Mesothelial cell of epicardium (in vitro differentiated cells): Measurements from ENCODE around the gene C11orf52. TPM values are rescaled to one million over a fixed set of nuclear protein-coding genes. Genes with fewer than 3 reads are reported as not detected.
"Not testable (repeated sequence)": the region's sequence is repeated elsewhere in the genome, so short reads cannot be mapped to it uniquely, and the experiment has no call there.

Source experiments
- DNase-seq, 2 experiments: peaks; one replicate each; pipeline ENCODE4 v3.0.0; 2021; ENCODE audit warnings: low spot score in 2 of 2; ENCODE audit not compliant: unreplicated experiment in 2 of 2
- H3K27ac Mint-ChIP-seq: 2 replicates; pipeline ENCODE4 v1.8.0; 2021; ENCODE audit warnings: mixed read lengths
- H3K27me3 Mint-ChIP-seq: 2 replicates; pipeline ENCODE4 v1.8.0; 2021; ENCODE audit warnings: low read depth, mixed read lengths
- H3K36me3 Mint-ChIP-seq: 2 replicates; pipeline ENCODE4 v1.8.0; 2021; ENCODE audit warnings: mixed read lengths
- H3K4me1 Mint-ChIP-seq: 2 replicates; pipeline ENCODE4 v1.8.0; 2021; ENCODE audit warnings: mixed read lengths
- H3K4me3 Mint-ChIP-seq: 2 replicates; pipeline ENCODE4 v1.8.0; 2021; ENCODE audit warnings: mild to moderate bottlenecking, moderate library complexity, mixed read lengths
- H3K9me3 Mint-ChIP-seq: 2 replicates; pipeline ENCODE4 v1.8.0; 2021; ENCODE audit warnings: mixed read lengths
- CTCF ChIP-seq: fragments of 200-600 bp; sonication (generic); IDR thresholded peaks from one replicate; pipeline ENCODE4 v1.5.0; 2021; ENCODE audit warnings: antibody characterized with exemption; ENCODE audit not compliant: unreplicated experiment
- total RNA-seq: library from RNA; stranded (reverse); gene quantifications from 3 replicates; pipeline ENCODE4 v1.2.1, GENCODE V29; 2021

Gene C11orf52
- total RNA-seq, 1 donor from 2014 or later, result 7.9 TPM

GRCh38 chr11:111878385-111878848 lies 40.3 kb upstream of the C11orf52 start:
- H3K4me3 Mint-ChIP-seq, result peak overlapping the region; percentile 90
- no peak for DNase-seq
- no peaks in the 10 kb centered on the region for H3K9me3 Mint-ChIP-seq
- H3K27me3 Mint-ChIP-seq, result no peaks in the 10 kb centered on the region
- peak overlapping the region; percentile 100 for H3K27ac Mint-ChIP-seq
- H3K4me1 Mint-ChIP-seq, result peaks cover 12% of the 10 kb centered on the region
- TF ChIP-seq CTCF, result no peak
- H3K36me3 Mint-ChIP-seq, result peaks cover 4% of the 10 kb centered on the region

- peak; percentile 94 to 97 for DNase-seq
- H3K4me3 Mint-ChIP-seq, result peak within 1 kb of the TSS; percentile 90
- peaks cover 8% of the 10 kb centered on the region for H3K36me3 Mint-ChIP-seq
- peak within 1 kb of the TSS; percentile 100 for H3K27ac Mint-ChIP-seq
- peaks cover 12% of the 10 kb centered on the region for H3K4me1 Mint-ChIP-seq
- TF ChIP-seq CTCF, result peak; percentile 96
- H3K27me3 Mint-ChIP-seq, result no peaks in the 10 kb centered on the region
- no peaks in the 10 kb centered on the region for H3K9me3 Mint-ChIP-seq
These were observed 39.7 kb upstream of the C11orf52 start, which contains the start of the genes CFAP68 and FDXACB1 for GRCh38 chr11:111878849-111879636. TSS of gene CFAP68 (plus strand) at chr11:111879541. CDS start at chr11:111879561, 20 bp downstream. TSS of gene FDXACB1 (minus strand) at chr11:111879165. CDS start at chr11:111879132, 33 bp downstream.

- no peaks in the 10 kb centered on the region for H3K9me3 Mint-ChIP-seq
- DNase-seq, result no peak
- peak overlapping the region; percentile 90 for H3K4me3 Mint-ChIP-seq
- H3K27me3 Mint-ChIP-seq, result no peaks in the 10 kb centered on the region
- H3K36me3 Mint-ChIP-seq, result peaks cover 8% of the 10 kb centered on the region
- peak overlapping the region; percentile 100 for H3K27ac Mint-ChIP-seq
- TF ChIP-seq CTCF, result no peak
- H3K4me1 Mint-ChIP-seq, result peaks cover 12% of the 10 kb centered on the region
These were observed 39.1 kb upstream of the C11orf52 start for GRCh38 chr11:111879637-111879960.

- Mint-ChIP-seq H3K27ac (no peak overlapping the region), H3K4me3 (no peak overlapping the region), H3K9me3 (no peaks in the 10 kb centered on the region), H3K36me3 (peaks cover 4% of the 10 kb centered on the region), H3K4me1 (peaks cover 12% of the 10 kb centered on the region), H3K27me3 (no peaks in the 10 kb centered on the region)
- DNase-seq, result no peak
- TF ChIP-seq CTCF, result no peak
These were observed 36.5 kb upstream of the C11orf52 start for GRCh38 chr11:111882202-111882601.

- not testable (repeated sequence) for H3K27me3 Mint-ChIP-seq, H3K9me3 Mint-ChIP-seq, H3K4me3 Mint-ChIP-seq, DNase-seq, H3K36me3 Mint-ChIP-seq, H3K4me1 Mint-ChIP-seq, H3K27ac Mint-ChIP-seq
These were observed 33.7 kb upstream of the C11orf52 start for GRCh38 chr11:111885053-111885452.

GRCh38 chr11:111886032-111886431 lies 32.7 kb upstream of the C11orf52 start:
- no peak overlapping the region for H3K27ac Mint-ChIP-seq
- no peak for TF ChIP-seq CTCF

More at GRCh38 chr11:111886032-111886431, 32.7 kb upstream of the C11orf52 start:
- Mint-ChIP-seq H3K4me3 (no peak overlapping the region), H3K36me3 (peaks cover 10% of the 10 kb centered on the region), H3K27me3 (no peaks in the 10 kb centered on the region), H3K9me3 (peaks cover 7% of the 10 kb centered on the region), H3K4me1 (no peaks in the 10 kb centered on the region)
- DNase-seq, result no peak
